Measurements from ENCODE around the gene GGPS1.
A peak's percentile ranks its signal among the peaks of the same experiment; 100 is the strongest.
"Not testable (repeated sequence)": the region's sequence is repeated elsewhere in the genome, so short reads cannot be mapped to it uniquely, and the experiment has no call there.

The GGPS1 gene

DNA sequence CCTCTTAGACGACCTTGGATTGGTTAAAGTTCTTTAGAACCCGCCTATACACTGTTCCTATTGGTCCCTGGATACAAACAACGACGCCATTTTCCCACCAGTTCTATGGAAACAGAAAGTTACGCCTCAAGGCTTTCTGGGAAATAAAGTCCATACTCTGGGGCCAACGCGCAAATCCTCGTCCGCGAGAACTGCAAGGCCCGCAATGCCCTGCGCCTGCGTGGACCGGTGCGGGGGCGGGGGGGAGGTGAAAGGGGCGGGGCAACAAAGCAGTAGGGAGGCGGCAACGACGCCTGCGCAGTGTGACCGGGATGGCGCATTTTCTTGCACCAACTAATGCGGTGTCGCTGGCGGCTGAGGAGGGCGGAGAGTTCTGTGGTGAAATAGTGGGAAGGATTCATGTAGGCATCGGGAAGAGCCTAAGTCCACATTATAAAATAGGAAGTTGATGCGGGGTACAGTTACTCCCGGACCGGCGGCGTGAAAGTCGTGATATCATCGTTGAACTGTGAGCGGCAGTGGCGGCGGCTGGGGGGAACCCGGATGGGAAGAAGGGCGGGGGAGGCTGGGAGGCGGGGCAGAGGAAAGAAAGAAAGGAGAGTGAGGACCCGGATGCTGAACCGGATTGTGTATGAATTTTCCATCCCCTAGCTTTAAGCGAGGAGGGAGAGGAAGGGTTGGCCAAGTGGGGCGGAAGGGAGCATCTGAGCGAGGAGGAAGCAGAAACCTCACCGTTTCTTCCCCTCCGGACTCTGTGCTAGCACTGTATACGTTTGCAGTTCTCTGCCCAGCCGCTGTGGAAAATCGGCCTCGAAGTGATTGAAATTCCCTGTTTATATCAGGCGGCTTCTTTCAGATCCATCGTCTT lies at the start of gene GGPS1:
Gene GGPS1, plus strand, starts transcription at position 300 of the 868 bp plus-strand sequence. CDS start 6,695 bp downstream, outside the sequence.
- H3K4me3 ChIP-seq (ENCODE audit: low read depth, low read length) = peak within 1 kb of the TSS; percentile 64
- DNase-seq (ENCODE audit: low read depth) = peak; percentile 100
- TF ChIP-seq CTCF (IDR thresholded peaks at IDR 0.05; ENCODE audit: control insufficient read depth, extremely low read depth, insufficient read depth) = 0 out of 2 replicates have a peak, but pooled peaks have one; percentile 12

DNA sequence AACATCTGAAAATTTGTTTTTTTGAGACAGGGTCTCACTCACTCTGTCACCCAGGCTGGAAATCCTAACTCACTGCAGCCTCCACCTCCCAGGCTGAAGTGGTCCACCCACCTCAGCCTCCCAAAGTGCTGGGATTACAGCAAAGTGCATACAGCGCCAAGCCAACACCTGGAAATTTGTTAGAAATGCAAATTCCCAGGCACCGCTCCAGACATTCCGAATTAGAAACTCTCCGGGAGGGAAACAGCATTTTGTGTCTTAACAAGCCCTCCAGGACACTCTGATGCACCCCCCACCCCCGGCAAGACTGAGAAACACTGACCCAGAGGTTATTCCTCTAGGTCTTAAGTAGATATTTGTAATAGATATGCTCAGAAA lies 49.5 kb upstream of the GGPS1 start:
- no peak overlapping the region for H3K4me3 ChIP-seq (ENCODE audit: low read depth, low read length)
- no peak for DNase-seq (ENCODE audit: low read depth)
- no peak for TF ChIP-seq CTCF (IDR thresholded peaks at IDR 0.05; ENCODE audit: control insufficient read depth, extremely low read depth, insufficient read depth)

DNA sequence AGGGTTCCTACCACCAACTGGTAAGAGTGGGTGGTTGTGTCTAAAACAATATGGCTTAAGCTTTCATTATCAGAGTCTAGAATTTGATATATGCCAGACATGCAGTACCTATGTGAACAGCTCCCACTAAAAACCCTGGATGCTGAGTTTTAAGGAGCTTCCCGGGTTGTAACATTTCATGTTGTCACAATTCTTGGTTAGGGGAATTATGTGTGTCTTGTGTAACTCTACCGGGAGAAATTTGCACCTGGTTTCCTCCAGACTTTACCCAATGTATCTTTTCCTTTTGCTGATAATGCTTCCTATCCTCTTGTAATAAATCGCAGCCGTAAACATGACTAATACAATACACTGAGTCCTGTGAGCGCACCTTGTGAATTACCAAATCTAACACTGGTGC lies 48.7 kb upstream of the GGPS1 start:
- no peak overlapping the region for H3K4me3 ChIP-seq (ENCODE audit: low read depth, low read length)
- DNase-seq (ENCODE audit: low read depth) = no peak
- TF ChIP-seq CTCF (IDR thresholded peaks at IDR 0.05; ENCODE audit: control insufficient read depth, extremely low read depth, insufficient read depth) = no peak

GRCh38 chr1:235280467-235280866 lies 47.9 kb upstream of the GGPS1 start:
- no peak overlapping the region for H3K4me3 ChIP-seq (ENCODE audit: low read depth, low read length)
- no peak for DNase-seq (ENCODE audit: low read depth)
- TF ChIP-seq CTCF (IDR thresholded peaks at IDR 0.05; ENCODE audit: control insufficient read depth, extremely low read depth, insufficient read depth) = no peak

DNA sequence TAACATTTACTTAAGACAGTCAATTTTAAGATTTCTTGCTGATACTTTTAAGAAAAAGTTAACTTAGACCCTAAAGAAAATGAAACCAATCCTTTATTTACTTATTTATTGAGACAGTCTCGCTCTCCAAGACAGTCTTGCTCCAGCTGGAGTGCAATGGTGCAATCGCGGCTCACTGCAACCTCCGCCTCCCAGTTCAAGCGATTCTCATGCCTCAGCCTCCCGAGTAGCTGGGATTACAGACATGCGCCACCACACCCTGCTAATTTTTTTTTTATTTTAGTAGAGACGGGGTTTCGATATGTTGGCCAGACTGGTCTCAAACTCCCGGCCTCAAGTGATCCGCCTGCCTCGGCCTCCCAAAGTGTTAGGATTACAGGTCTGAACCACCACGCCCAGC lies 44.7 kb upstream of the GGPS1 start:
- not testable (repeated sequence) for H3K4me3 ChIP-seq (ENCODE audit: low read depth, low read length); DNase-seq (ENCODE audit: low read depth)

DNA sequence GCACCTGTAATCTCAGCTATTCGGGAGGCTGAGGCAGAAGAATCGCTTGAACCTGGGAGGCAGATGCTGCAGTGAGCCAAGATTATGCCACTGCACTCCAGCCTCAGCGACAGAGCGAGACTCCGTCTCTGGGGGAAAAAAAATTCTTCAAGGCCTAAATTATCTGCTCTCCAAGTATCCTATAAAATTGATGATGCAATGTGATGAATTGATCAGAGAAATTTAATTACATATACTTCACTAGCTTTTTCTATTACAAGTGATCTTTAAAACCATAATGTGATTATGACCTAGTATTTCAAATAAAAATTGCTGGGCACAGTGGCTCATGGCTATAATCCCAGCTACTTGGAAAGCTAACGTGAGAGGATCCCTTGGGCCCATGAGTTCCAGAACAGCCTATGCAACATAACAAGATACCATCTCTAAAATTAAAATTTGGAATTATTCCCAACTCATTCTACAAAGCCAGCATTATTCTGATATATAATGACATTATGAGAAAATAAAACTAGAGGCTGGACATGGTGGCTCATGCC lies 44.1 kb upstream of the GGPS1 start:
- no peak for DNase-seq (ENCODE audit: low read depth)
- no peak overlapping the region for H3K4me3 ChIP-seq (ENCODE audit: low read depth, low read length)
- no peak for TF ChIP-seq CTCF (IDR thresholded peaks at IDR 0.05; ENCODE audit: control insufficient read depth, extremely low read depth, insufficient read depth)

GRCh38 chr1:235286667-235287066 lies 41.7 kb upstream of the GGPS1 start:
- TF ChIP-seq CTCF (IDR thresholded peaks at IDR 0.05; ENCODE audit: control insufficient read depth, extremely low read depth, insufficient read depth) = no peak
- no peak overlapping the region for H3K4me3 ChIP-seq (ENCODE audit: low read depth, low read length)
- no peak for DNase-seq (ENCODE audit: low read depth)

All from LNCaP clone FGC (cell line).